Thoracic aorta (tissue), 2 donors: ENCODE measurements around the gene SLC36A3. TPM values are rescaled to one million over a fixed set of nuclear protein-coding genes. Genes with fewer than 3 reads are reported as not detected.
A peak's percentile ranks its signal among the peaks of the same experiment; 100 is the strongest.
"Not testable (repeated sequence)": the region's sequence is repeated elsewhere in the genome, so short reads cannot be mapped to it uniquely, and the experiment has no call there.

Source experiments
- ATAC-seq: fragments of 150-250 bp; one replicate; pipeline ENCODE4 v1.8.0; 2017; ENCODE audit warnings: low read depth; ENCODE audit not compliant: insufficient number of reproducible peaks, low FRiP score
- DNase-seq: peaks from one replicate; pipeline ENCODE4 v3.0.0-alpha.2; 2020; ENCODE audit warnings: low spot score
- H3K27ac ChIP-seq, 2 donors: fragments of 200-600 bp; sonication (generic); 1 replicate in 1 of 2; 2 replicates in 1 of 2; pipeline ENCODE4 v1.5.1; 2016; ENCODE audit warnings: mild to moderate bottlenecking in 2 of 2, moderate library complexity in 2 of 2
- H3K27me3 ChIP-seq: fragments of 200-600 bp; sonication (generic); replicated peaks from 2 replicates; pipeline ENCODE4 v1.6.0; 2016; ENCODE audit warnings: mild to moderate bottlenecking; ENCODE audit not compliant: insufficient read depth
- H3K36me3 ChIP-seq: fragments of 200-600 bp; sonication (generic); one replicate; pipeline ENCODE4 v1.5.1; 2016
- H3K4me1 ChIP-seq, 2 donors: fragments of 200-600 bp; sonication (generic); 1 replicate in 1 of 2; 2 replicates in 1 of 2; pipeline versions ENCODE4 v1.5.1 to v1.6.0; 2016; ENCODE audit warnings: low read depth in 2 of 2, mild to moderate bottlenecking in 1 of 2; ENCODE audit not compliant: control insufficient read depth in 1 of 2
- H3K4me3 ChIP-seq: fragments of 200-600 bp; sonication (generic); 2 replicates; pipeline ENCODE4 v1.5.1; 2016; ENCODE audit warnings: mild to moderate bottlenecking
- H3K9me3 ChIP-seq: fragments of 200-600 bp; sonication (generic); 2 replicates; pipeline ENCODE4 v1.5.1; 2016
- total RNA-seq, 2 donors: library from RNA; depleted of rRNA; stranded (reverse); fragments of >200 nt; gene quantifications; one replicate each; pipeline versions ENCODE4 v1.1.0 to v1.2.3, GENCODE V29; 2016
- TF ChIP-seq, protein P1 (sequence below): fragments of 200-600 bp; sonication (generic); IDR thresholded peaks from one replicate; pipeline ENCODE4 v1.5.1; 2019; ENCODE audit warnings: antibody characterized with exemption

Gene SLC36A3
- total RNA-seq, 2 donors from 2014 or later = not detected

DNA sequence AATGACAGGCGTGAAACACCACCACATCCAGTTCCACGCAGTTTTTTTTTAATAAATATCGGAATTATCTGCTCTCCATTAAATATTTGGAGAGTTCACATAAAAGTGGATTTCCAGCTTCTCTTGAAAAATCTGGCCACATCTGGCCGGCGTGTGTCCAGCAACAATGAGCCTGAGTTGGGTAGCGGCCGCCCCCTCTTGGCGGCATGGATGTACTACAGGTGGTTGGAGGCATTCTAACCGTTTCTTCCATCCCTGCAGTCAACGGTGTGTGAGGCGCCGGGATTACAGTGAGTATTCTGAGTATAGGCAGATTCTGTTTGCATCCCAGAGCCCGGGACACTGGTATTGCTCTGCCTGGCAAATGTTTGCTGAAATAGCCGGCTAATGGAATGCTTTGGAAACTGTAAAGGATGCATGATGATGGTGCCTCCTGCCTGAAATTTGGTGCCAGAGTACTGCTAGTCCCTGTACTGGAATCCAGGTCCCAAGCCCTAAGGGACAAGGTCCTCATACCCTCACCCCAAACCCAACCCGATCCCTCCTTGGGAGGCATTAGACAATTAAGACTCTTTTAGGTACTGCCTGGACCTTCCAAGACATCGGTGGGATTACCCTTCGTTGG, 64.2 kb downstream of the SLC36A3 start:
- no peaks in the 10 kb centered on the region for H3K36me3 ChIP-seq
- no peak for DNase-seq
- peaks cover 0 to 20% of the 10 kb centered on the region in 2 donors for H3K4me1 ChIP-seq
- no peaks in the 10 kb centered on the region for H3K27me3 ChIP-seq
- peak overlapping the region in 1 of 2 donors; percentile 78 for H3K27ac ChIP-seq
- peak overlapping the region; percentile 65 for H3K4me3 ChIP-seq
- TF ChIP-seq, protein P1, sequence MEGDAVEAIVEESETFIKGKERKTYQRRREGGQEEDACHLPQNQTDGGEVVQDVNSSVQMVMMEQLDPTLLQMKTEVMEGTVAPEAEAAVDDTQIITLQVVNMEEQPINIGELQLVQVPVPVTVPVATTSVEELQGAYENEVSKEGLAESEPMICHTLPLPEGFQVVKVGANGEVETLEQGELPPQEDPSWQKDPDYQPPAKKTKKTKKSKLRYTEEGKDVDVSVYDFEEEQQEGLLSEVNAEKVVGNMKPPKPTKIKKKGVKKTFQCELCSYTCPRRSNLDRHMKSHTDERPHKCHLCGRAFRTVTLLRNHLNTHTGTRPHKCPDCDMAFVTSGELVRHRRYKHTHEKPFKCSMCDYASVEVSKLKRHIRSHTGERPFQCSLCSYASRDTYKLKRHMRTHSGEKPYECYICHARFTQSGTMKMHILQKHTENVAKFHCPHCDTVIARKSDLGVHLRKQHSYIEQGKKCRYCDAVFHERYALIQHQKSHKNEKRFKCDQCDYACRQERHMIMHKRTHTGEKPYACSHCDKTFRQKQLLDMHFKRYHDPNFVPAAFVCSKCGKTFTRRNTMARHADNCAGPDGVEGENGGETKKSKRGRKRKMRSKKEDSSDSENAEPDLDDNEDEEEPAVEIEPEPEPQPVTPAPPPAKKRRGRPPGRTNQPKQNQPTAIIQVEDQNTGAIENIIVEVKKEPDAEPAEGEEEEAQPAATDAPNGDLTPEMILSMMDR = peak; percentile 74
- peak; percentile 71 for ATAC-seq
- no peaks in the 10 kb centered on the region for H3K9me3 ChIP-seq

DNA sequence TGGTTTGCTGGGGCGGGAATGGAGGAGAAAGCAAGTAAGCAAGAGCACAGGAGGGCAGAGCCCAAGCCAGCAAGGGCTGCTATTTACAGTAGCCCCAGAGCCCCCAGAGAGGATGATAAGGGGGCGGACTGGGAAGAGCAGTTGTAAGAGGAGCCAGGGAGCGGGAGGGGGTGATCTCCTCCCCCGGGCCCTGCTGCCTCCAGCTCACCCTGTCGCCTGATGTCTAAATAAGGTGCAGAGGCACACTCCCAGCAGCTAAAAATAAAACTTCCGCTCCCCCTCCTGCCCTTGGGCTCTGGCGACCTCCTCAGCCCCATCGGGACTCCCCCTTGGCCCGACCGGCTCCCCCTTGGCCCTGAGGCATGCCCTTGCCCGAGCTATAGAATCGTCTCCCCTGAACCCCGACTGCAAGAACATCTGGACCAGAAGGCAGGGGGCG, 65.2 kb downstream of the SLC36A3 start:
- no peaks in the 10 kb centered on the region for H3K36me3 ChIP-seq
- ATAC-seq (no peak), DNase-seq (no peak)
- peak overlapping the region; percentile 73 to 78 for H3K27ac ChIP-seq
- H3K9me3 ChIP-seq = no peaks in the 10 kb centered on the region
- peaks cover 0 to 20% of the 10 kb centered on the region in 2 donors for H3K4me1 ChIP-seq
- H3K27me3 ChIP-seq = no peaks in the 10 kb centered on the region
- peak overlapping the region; percentile 65 for H3K4me3 ChIP-seq
- TF ChIP-seq, protein P1 = no peak

DNA sequence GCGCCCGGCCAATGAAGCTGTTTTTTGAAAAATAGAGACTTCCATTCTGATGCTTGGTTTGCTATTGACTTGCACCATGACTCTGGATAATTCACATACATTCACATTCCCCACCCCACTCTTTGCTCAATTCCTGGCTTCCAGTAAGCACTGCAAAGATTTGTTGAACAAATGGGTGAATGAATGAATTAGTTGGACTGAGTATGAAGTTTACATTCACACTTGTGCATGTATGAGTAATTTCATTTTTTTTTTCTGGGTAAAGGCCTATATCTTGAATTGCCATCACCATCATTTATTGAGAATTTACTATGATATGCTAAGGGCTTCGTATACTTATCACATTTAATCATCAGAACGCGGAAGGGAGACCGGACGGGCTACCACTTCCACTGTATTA, 65.9 kb downstream of the SLC36A3 start:
- H3K4me3 ChIP-seq = peak overlapping the region; percentile 65
- no peak for DNase-seq
- no peak for ATAC-seq
- no peaks in the 10 kb centered on the region for H3K27me3 ChIP-seq
- peak overlapping the region; percentile 72 to 78 for H3K27ac ChIP-seq
- TF ChIP-seq, protein P1 = no peak
- H3K36me3 ChIP-seq = no peaks in the 10 kb centered on the region
- peaks cover 0 to 20% of the 10 kb centered on the region in 2 donors for H3K4me1 ChIP-seq
- no peaks in the 10 kb centered on the region for H3K9me3 ChIP-seq

DNA sequence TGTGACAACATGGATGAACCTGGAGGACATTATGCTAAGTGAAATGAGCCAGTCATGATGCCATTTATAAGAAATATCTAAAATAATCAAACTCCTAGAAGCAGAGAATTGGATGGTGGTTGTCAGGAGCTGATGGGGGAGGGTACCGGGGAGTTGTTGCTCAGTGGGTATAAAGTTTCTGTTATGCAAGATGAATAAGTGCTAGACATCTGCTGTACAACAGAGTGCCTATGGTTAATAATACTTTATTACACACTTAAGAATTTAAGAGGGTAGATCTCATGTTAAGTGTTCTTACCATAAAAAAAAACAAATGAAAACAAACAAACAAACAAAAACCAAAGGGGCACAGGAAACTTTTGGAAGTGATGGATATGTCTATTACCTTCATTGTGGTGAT, 66.7 kb downstream of the SLC36A3 start:
- Histone ChIP-seq H3K27me3 (no peaks in the 10 kb centered on the region), H3K4me1 (peaks cover 0 to 20% of the 10 kb centered on the region in 2 donors), H3K9me3 (no peaks in the 10 kb centered on the region), H3K4me3 (no peak overlapping the region), H3K36me3 (no peaks in the 10 kb centered on the region), H3K27ac (no peak overlapping the region)
- TF ChIP-seq, protein P1 = no peak
- ATAC-seq = no peak
- no peak for DNase-seq

DNA sequence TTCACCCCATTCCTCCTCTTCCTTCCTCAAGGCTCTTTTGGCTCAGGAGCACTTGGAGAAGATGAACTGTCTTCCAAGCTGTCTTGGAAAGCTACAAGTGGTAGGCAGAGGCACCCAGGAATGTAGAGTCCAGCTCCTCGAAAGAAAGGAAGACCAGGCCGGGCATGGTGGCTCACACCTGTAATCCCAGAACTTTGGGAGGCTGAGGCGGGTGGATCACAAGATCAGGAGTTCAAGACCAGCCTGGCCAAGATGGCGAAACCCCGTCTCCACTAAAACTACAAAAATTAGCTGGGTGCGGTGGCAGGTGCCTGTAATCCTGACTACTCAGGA, 68.4 kb downstream of the SLC36A3 start:
- peaks cover 0 to 20% of the 10 kb centered on the region in 2 donors for H3K4me1 ChIP-seq
- not testable (repeated sequence) for H3K36me3 ChIP-seq, H3K27me3 ChIP-seq, H3K9me3 ChIP-seq, H3K4me3 ChIP-seq, ATAC-seq, H3K27ac ChIP-seq, DNase-seq
